Calu3 (cell line): Measurements from ENCODE around the gene GAPVD1. TPM values are rescaled to one million over a fixed set of nuclear protein-coding genes. Genes with fewer than 3 reads are reported as not detected.
"Not testable (repeated sequence)": the region's sequence is repeated elsewhere in the genome, so short reads cannot be mapped to it uniquely, and the experiment has no call there.

Experiments used
- BruUV-seq: library from RNA; stranded (reverse); fragments of 400-500 nt; replicated peaks from 2 replicates; lab custom pipeline; 2021; lab: Mats Ljungman, UMichigan
- CTCF ChIA-PET: fragments of 300-600 bp; sonication (Branson Sonifier 250); formaldehyde crosslinking; loops from one replicate; lab custom pipeline; 2022; ENCODE audit warnings: antibody characterized with exemption; lab: Charles Lee
- DNase-seq: peaks from one replicate; pipeline ENCODE4 v3.0.0; 2022
- H3K27ac Mint-ChIP-seq: one replicate; pipeline ENCODE4 v1.8.0; 2022; ENCODE audit warnings: mixed read lengths; ENCODE audit not compliant: unreplicated experiment
- H3K27me3 Mint-ChIP-seq: one replicate; pipeline ENCODE4 v1.8.0; 2022; ENCODE audit warnings: mixed read lengths; ENCODE audit not compliant: unreplicated experiment
- H3K36me3 Mint-ChIP-seq: one replicate; pipeline ENCODE4 v1.8.0; 2022; ENCODE audit warnings: mild to moderate bottlenecking, moderate library complexity, mixed read lengths; ENCODE audit not compliant: insufficient read depth, unreplicated experiment
- H3K4me1 Mint-ChIP-seq: one replicate; pipeline ENCODE4 v1.8.0; 2022; ENCODE audit warnings: mild to moderate bottlenecking, low read depth, mixed read lengths; ENCODE audit not compliant: unreplicated experiment
- H3K4me3 Mint-ChIP-seq: one replicate; pipeline ENCODE4 v1.8.0; 2022; ENCODE audit warnings: mild to moderate bottlenecking, low read depth, moderate library complexity, mixed read lengths; ENCODE audit not compliant: unreplicated experiment
- H3K9me3 Mint-ChIP-seq: one replicate; pipeline ENCODE4 v1.8.0; 2022; ENCODE audit warnings: low read depth, mixed read lengths; ENCODE audit not compliant: unreplicated experiment
- CTCF ChIP-seq: fragments of 200-600 bp; IDR thresholded peaks from one replicate; pipeline ENCODE4 v1.8.0; 2022; ENCODE audit warnings: antibody characterized with exemption; ENCODE audit not compliant: unreplicated experiment
- intact Hi-C: fragments of 100-400 bp; cut with micrococcal nuclease; formaldehyde crosslinking; loops from one replicate; pipeline ENCODE4 v1.10.0; 2022; ENCODE audit not compliant: unreplicated experiment
- total RNA-seq: library from RNA; stranded (reverse); gene quantifications from 2 replicates; pipeline ENCODE4 v1.2.3, GENCODE V29; 2022

GAPVD1 gene
- total RNA-seq, 1 experiment from 2014 or later, result 32.6 TPM

- H3K9me3 Mint-ChIP-seq, result no peaks in the 10 kb centered on the region
- no peak overlapping the region for H3K27ac Mint-ChIP-seq
- DNase-seq, result no peak
- intact Hi-C loops, result no loop called here
- no peaks in the 10 kb centered on the region for H3K4me1 Mint-ChIP-seq
- CTCF ChIA-PET, result no interaction called here
- no TSS peak for BruUV-seq
- peaks cover 10% of the 10 kb centered on the region for H3K36me3 Mint-ChIP-seq
- no peaks in the 10 kb centered on the region for H3K27me3 Mint-ChIP-seq
- no peak overlapping the region for H3K4me3 Mint-ChIP-seq
- no peak for TF ChIP-seq CTCF
Observed at GRCh38 chr9:125312411-125312810, 50.8 kb downstream of the GAPVD1 start.

GRCh38 chr9:125316359-125316758 is 54.7 kb downstream of the GAPVD1 start:
- CTCF ChIA-PET, H3K4me1 Mint-ChIP-seq, H3K27me3 Mint-ChIP-seq, BruUV-seq, H3K27ac Mint-ChIP-seq, H3K4me3 Mint-ChIP-seq, H3K36me3 Mint-ChIP-seq, DNase-seq, H3K9me3 Mint-ChIP-seq, intact Hi-C loops: not testable (repeated sequence)

GRCh38 chr9:125317704-125318103 is 56.1 kb downstream of the GAPVD1 start:
- H3K27ac Mint-ChIP-seq, result no peak overlapping the region
- no TSS peak for BruUV-seq
- no peaks in the 10 kb centered on the region for H3K27me3 Mint-ChIP-seq
- no peak for TF ChIP-seq CTCF
- no peaks in the 10 kb centered on the region for H3K9me3 Mint-ChIP-seq
- intact Hi-C loops, result no loop called here
- no peaks in the 10 kb centered on the region for H3K4me1 Mint-ChIP-seq
- no peak for DNase-seq
- H3K4me3 Mint-ChIP-seq, result no peak overlapping the region
- H3K36me3 Mint-ChIP-seq, result peaks cover 4% of the 10 kb centered on the region
- CTCF ChIA-PET, result no interaction called here

- no peak for DNase-seq
- H3K27me3 Mint-ChIP-seq, result no peaks in the 10 kb centered on the region
- no peak overlapping the region for H3K4me3 Mint-ChIP-seq
- TF ChIP-seq CTCF, result no peak
- no TSS peak for BruUV-seq
- intact Hi-C loops, result no loop called here
- CTCF ChIA-PET, result no interaction called here
- no peak overlapping the region for H3K27ac Mint-ChIP-seq
- H3K9me3 Mint-ChIP-seq, result no peaks in the 10 kb centered on the region
- H3K4me1 Mint-ChIP-seq, result no peaks in the 10 kb centered on the region
- H3K36me3 Mint-ChIP-seq, result peaks cover 6% of the 10 kb centered on the region
Observed at GRCh38 chr9:125321496-125321895, 59.9 kb downstream of the GAPVD1 start.

GRCh38 chr9:125323615-125324014 is 62.0 kb downstream of the GAPVD1 start:
- no TSS peak for BruUV-seq
- H3K36me3 Mint-ChIP-seq, result peaks cover 11% of the 10 kb centered on the region
- H3K27ac Mint-ChIP-seq, result no peak overlapping the region
- no peak overlapping the region for H3K4me3 Mint-ChIP-seq
- CTCF ChIA-PET, result no interaction called here
- intact Hi-C loops, result no loop called here
- H3K9me3 Mint-ChIP-seq, result no peaks in the 10 kb centered on the region
- no peaks in the 10 kb centered on the region for H3K27me3 Mint-ChIP-seq
- H3K4me1 Mint-ChIP-seq, result no peaks in the 10 kb centered on the region
- TF ChIP-seq CTCF, result no peak
- no peak for DNase-seq
